Endodermal cell (in vitro differentiated cells): ENCODE results near the gene SMIM14. TPM values are rescaled to one million over a fixed set of nuclear protein-coding genes. Genes with fewer than 3 reads are reported as not detected.

Source experiments
- DNase-seq: peaks from one replicate; pipeline ENCODE4 v3.0.0-alpha.2; 2017
- H3K27ac ChIP-seq: 2 replicates; pipeline ENCODE4 v1.5.1; 2013; ENCODE audit warnings: mild to moderate bottlenecking, low read depth, low read length, moderate library complexity
- H3K27me3 ChIP-seq: 2 replicates; pipeline ENCODE4 v1.6.1; 2013; ENCODE audit warnings: mild to moderate bottlenecking, low read length, moderate library complexity; ENCODE audit not compliant: insufficient read depth, control insufficient read depth, poor library complexity, severe bottlenecking
- H3K36me3 ChIP-seq: 2 replicates; pipeline ENCODE4 v1.7.0; 2013; ENCODE audit warnings: mild to moderate bottlenecking, low read length, moderate library complexity; ENCODE audit not compliant: control insufficient read depth, insufficient read depth
- H3K4me1 ChIP-seq: one replicate; pipeline ENCODE4 v1.7.0; 2013; ENCODE audit warnings: low read length; ENCODE audit not compliant: control insufficient read depth, insufficient read depth
- H3K4me3 ChIP-seq: 2 replicates; pipeline ENCODE4 v1.5.1; 2013; ENCODE audit warnings: mild to moderate bottlenecking, low read length, moderate library complexity
- H3K9ac ChIP-seq: 2 replicates; pipeline ENCODE4 v1.6.1; 2013; ENCODE audit warnings: mild to moderate bottlenecking, low read length, moderate library complexity; ENCODE audit not compliant: poor library complexity, severe bottlenecking; ENCODE audit errors: extremely low read depth
- H3K9me3 ChIP-seq: 2 replicates; pipeline ENCODE4 v1.6.1; 2013; ENCODE audit warnings: mild to moderate bottlenecking, low read length, moderate library complexity; ENCODE audit not compliant: control insufficient read depth
- H3K27ac Mint-ChIP-seq: 2 replicates; pipeline ENCODE4 v1.8.0; 2020; ENCODE audit warnings: mixed read lengths
- H3K27me3 Mint-ChIP-seq: 2 replicates; pipeline ENCODE4 v1.8.0; 2021; ENCODE audit warnings: mild to moderate bottlenecking, mixed read lengths; ENCODE audit not compliant: insufficient read depth
- H3K36me3 Mint-ChIP-seq: 2 replicates; pipeline ENCODE4 v1.8.0; 2020; ENCODE audit warnings: low read depth, mixed read lengths
- H3K4me1 Mint-ChIP-seq: 2 replicates; pipeline ENCODE4 v1.8.0; 2020; ENCODE audit warnings: mixed read lengths
- H3K4me3 Mint-ChIP-seq: 2 replicates; pipeline ENCODE4 v1.8.0; 2020; ENCODE audit warnings: mild to moderate bottlenecking, moderate library complexity, mixed read lengths
- H3K9me3 Mint-ChIP-seq: 2 replicates; pipeline ENCODE4 v1.8.0; 2020; ENCODE audit warnings: mild to moderate bottlenecking, mixed read lengths
- WGBS, 2 experiments: methylation state at CpG; one replicate each; pipeline versions ENCODE4 v1.1.5 to v1.1.7; 2013; ENCODE audit warnings: missing lambda C conversion rate in 2 of 2, mixed read lengths in 1 of 2; ENCODE audit not compliant: insufficient coverage in 1 of 2, insufficient read length in 1 of 2; 5-methylcytosine and 5-hydroxymethylcytosine counted together
- total RNA-seq, 2 donors: library from RNA; stranded (reverse); fragmentation: NEBNext Ultra II Directional in 1 of 2; extraction: Animal tissue kit (Norgen Biotek cat#: 25700) in 1 of 2; gene quantifications; 2 replicates in 1 of 2; 3 replicates in 1 of 2; pipeline ENCODE4 v1.2.1, GENCODE V29; 2021
- TF ChIP-seq, protein P1 (sequence below): fragments of 200-600 bp; sonication (generic); conservative IDR thresholded peaks from 2 replicates; pipeline ENCODE4 v1.5.0; 2021; ENCODE audit warnings: antibody characterized with exemption, mild to moderate bottlenecking

SMIM14 gene
- total RNA-seq, 2 donors from 2014 or later, result 24.3 to 24.6 TPM

DNA sequence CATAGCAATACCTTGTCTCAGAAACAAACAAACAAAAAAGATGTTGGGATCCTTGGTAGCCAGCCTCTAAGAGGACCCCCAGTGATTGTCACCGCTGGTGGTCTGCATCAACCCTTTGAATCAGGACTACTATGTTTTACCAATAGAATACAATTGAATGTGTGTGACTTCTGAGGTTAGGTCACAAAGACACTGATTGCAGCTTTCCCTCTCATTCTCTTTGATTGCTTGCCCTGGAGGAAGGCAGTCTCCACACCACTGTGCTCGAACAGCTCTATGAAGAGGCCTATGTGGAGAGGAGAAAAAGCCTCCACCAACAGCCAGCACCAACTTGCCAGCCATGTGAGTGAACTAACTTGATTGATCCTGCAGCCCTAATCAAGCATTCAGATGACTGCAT is 2.8 kb upstream of the SMIM14 start:
- TF ChIP-seq, protein P1, sequence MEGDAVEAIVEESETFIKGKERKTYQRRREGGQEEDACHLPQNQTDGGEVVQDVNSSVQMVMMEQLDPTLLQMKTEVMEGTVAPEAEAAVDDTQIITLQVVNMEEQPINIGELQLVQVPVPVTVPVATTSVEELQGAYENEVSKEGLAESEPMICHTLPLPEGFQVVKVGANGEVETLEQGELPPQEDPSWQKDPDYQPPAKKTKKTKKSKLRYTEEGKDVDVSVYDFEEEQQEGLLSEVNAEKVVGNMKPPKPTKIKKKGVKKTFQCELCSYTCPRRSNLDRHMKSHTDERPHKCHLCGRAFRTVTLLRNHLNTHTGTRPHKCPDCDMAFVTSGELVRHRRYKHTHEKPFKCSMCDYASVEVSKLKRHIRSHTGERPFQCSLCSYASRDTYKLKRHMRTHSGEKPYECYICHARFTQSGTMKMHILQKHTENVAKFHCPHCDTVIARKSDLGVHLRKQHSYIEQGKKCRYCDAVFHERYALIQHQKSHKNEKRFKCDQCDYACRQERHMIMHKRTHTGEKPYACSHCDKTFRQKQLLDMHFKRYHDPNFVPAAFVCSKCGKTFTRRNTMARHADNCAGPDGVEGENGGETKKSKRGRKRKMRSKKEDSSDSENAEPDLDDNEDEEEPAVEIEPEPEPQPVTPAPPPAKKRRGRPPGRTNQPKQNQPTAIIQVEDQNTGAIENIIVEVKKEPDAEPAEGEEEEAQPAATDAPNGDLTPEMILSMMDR, result no peak
- no peak overlapping the region for H3K4me3 ChIP-seq
- Mint-ChIP-seq H3K36me3 (no peaks in the 10 kb centered on the region), H3K27ac (peak overlapping the region; percentile 84), H3K4me3 (no peak overlapping the region), H3K4me1 (peaks cover 21% of the 10 kb centered on the region), H3K27me3 (no peaks in the 10 kb centered on the region), H3K9me3 (no peaks in the 10 kb centered on the region)
- H3K27me3 ChIP-seq, result no peaks in the 10 kb centered on the region
- no peak overlapping the region for H3K27ac ChIP-seq
- H3K36me3 ChIP-seq, result no peaks in the 10 kb centered on the region
- H3K9me3 ChIP-seq, result no peaks in the 10 kb centered on the region
- no peaks in the 10 kb centered on the region for H3K4me1 ChIP-seq
- DNase-seq, result peak; percentile 58
- no peak overlapping the region for H3K9ac ChIP-seq
- 64 to 80% methylated on average over 1 to 2 of the region's 2 CpGs for WGBS, 2 experiments

DNA sequence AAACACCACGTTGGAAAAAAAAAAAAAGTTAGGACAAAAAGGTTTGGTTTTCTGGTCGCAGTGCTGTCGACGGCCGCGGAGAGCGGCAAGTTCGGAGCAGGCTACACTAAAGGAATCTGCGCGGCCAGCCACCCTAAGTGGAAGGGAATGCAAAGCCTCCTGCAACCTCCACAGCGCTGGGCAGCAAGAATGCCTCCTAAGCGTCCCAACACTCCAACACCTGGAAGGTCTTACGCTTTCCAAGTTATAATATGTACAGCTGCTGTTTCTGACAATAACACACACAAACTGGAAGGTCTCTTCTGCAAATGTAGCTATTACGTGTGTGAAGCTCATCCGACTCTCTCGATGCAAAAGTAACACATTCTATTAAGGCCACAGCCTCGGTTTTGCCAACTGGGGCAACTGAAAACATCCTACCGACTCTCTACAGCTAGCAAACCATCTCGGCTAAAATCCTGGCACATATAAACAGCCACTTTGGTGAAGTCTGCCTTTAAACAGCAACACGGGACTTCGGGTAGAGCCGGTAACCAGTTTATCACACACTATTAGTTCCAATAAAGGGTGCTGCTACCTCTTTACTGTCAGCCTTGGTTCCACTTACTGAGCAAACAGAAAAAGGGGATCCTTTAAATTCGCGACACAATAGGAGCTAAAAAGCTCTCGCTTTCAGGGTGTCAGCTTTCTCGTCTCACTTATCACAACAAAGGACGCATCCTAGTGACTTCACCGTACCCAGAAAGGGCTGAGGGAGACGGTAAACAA is 895 bp downstream of the SMIM14 start:
- Mint-ChIP-seq H3K36me3 (no peaks in the 10 kb centered on the region), H3K4me1 (peaks cover 36% of the 10 kb centered on the region), H3K27me3 (no peaks in the 10 kb centered on the region), H3K4me3 (peak overlapping the region; percentile 88), H3K27ac (peak overlapping the region; percentile 99), H3K9me3 (no peaks in the 10 kb centered on the region)
- Histone ChIP-seq H3K9ac (peak overlapping the region; percentile 94), H3K9me3 (no peaks in the 10 kb centered on the region), H3K27me3 (no peaks in the 10 kb centered on the region), H3K4me3 (peak overlapping the region; percentile 96), H3K27ac (peak overlapping the region; percentile 97), H3K36me3 (no peaks in the 10 kb centered on the region), H3K4me1 (no peaks in the 10 kb centered on the region)
- 0% methylated on average over 25 to 29 of the region's 29 CpGs for WGBS, 2 experiments
- peak; percentile 82 for DNase-seq
- TF ChIP-seq, protein P1, result peak; percentile 15

DNA sequence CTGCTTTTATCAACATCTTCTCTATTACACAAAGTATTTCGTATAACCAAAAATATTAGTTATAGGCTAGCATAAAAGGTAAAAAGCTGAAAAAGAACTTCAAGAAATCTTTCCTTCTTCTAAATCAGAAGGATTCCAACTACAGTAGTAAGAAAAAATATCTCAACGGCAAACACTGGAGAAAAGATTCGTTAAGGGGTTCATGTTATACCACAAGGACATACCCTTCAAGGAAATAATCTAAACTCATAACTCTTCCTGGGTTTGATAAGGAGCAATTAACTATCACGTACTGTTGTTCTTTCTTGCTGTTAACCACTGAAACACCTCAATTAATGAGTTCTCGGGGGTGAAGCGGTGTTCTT is 1.5 kb downstream of the SMIM14 start:
- TF ChIP-seq, protein P1, result no peak
- H3K27ac ChIP-seq, result no peak overlapping the region
- H3K9ac ChIP-seq, result peak overlapping the region; percentile 94
- H3K4me3 ChIP-seq, result peak overlapping the region; percentile 96
- Mint-ChIP-seq H3K4me1 (peaks cover 36% of the 10 kb centered on the region), H3K4me3 (peak overlapping the region; percentile 88), H3K36me3 (no peaks in the 10 kb centered on the region), H3K9me3 (no peaks in the 10 kb centered on the region), H3K27ac (peak overlapping the region; percentile 99), H3K27me3 (no peaks in the 10 kb centered on the region)
- H3K9me3 ChIP-seq, result no peaks in the 10 kb centered on the region
- no peaks in the 10 kb centered on the region for H3K4me1 ChIP-seq
- no peaks in the 10 kb centered on the region for H3K36me3 ChIP-seq
- 0 to 7% methylated on average over 2 to 5 of the region's 6 CpGs for WGBS, 2 experiments
- H3K27me3 ChIP-seq, result no peaks in the 10 kb centered on the region
- DNase-seq, result no peak
